ENCODE results near the gene RGS3.

GRCh38 chr9:113488071-113488470, 24.5 kb downstream of the RGS3 start:
- TF ChIP-seq POLR2AphosphoS5 (IDR thresholded peaks at IDR 0.05; ENCODE audit: low read depth, low read length) (no peak), POLR2A (IDR thresholded peaks at IDR 0.05; ENCODE audit: low read depth, low read length) (no peak)
